ENCODE data around the gene CLNS1A. TPM values are rescaled to one million over a fixed set of nuclear protein-coding genes. Genes with fewer than 3 reads are reported as not detected.
"Not testable (repeated sequence)": the region's sequence is repeated elsewhere in the genome, so short reads cannot be mapped to it uniquely, and the experiment has no call there.

CLNS1A gene
- total RNA-seq, 1 donor from 2014 or later: 64.5 TPM

GRCh38 chr11:77589181-77589520, 48.4 kb downstream of the CLNS1A start:
- Histone ChIP-seq H3K4me1 (peaks cover 4% of the 10 kb centered on the region), H3K27me3 (no peaks in the 10 kb centered on the region), H3K36me3 (no peaks in the 10 kb centered on the region), H3K4me3 (peak overlapping the region; percentile 72), H3K9me3 (no peaks in the 10 kb centered on the region), H3K27ac (peak overlapping the region; percentile 73)
- DNase-seq: no peak
- intact Hi-C loops (cut with DNase I): no loop called here
- TF ChIP-seq CTCF (IDR thresholded peaks at IDR 0.05): no peak
- no peak for ATAC-seq

- intact Hi-C loops (cut with DNase I): no loop called here
- no peak overlapping the region for H3K27ac ChIP-seq
- no peak for TF ChIP-seq CTCF (IDR thresholded peaks at IDR 0.05)
- no peaks in the 10 kb centered on the region for H3K36me3 ChIP-seq
- H3K27me3 ChIP-seq: no peaks in the 10 kb centered on the region
- H3K4me3 ChIP-seq: no peak overlapping the region
- DNase-seq (no peak), ATAC-seq (no peak)
- no peaks in the 10 kb centered on the region for H3K4me1 ChIP-seq
- no peaks in the 10 kb centered on the region for H3K9me3 ChIP-seq
These were observed 56.8 kb downstream of the CLNS1A start for GRCh38 chr11:77580712-77581337.

GRCh38 chr11:77575428-77575827, 62.2 kb downstream of the CLNS1A start:
- H3K27me3 ChIP-seq; H3K36me3 ChIP-seq; H3K4me1 ChIP-seq; DNase-seq; H3K4me3 ChIP-seq; intact Hi-C loops (cut with DNase I); H3K27ac ChIP-seq; ATAC-seq; H3K9me3 ChIP-seq: not testable (repeated sequence)

- H3K27ac ChIP-seq; DNase-seq; H3K36me3 ChIP-seq; H3K4me3 ChIP-seq; ATAC-seq; H3K4me1 ChIP-seq; intact Hi-C loops (cut with DNase I); H3K9me3 ChIP-seq; H3K27me3 ChIP-seq: not testable (repeated sequence)
These were observed 66.7 kb downstream of the CLNS1A start for GRCh38 chr11:77570896-77571295.

- no peak for TF ChIP-seq CTCF (IDR thresholded peaks at IDR 0.05)
- no peak for ATAC-seq
These were observed 67.9 kb downstream of the CLNS1A start for GRCh38 chr11:77569676-77570070.

GRCh38 chr11:77568916-77569675, 68.5 kb downstream of the CLNS1A start:
- no peaks in the 10 kb centered on the region for H3K4me1 ChIP-seq
- TF ChIP-seq CTCF (IDR thresholded peaks at IDR 0.05): no peak

More at GRCh38 chr11:77569676-77570070, 67.9 kb downstream of the CLNS1A start:
- DNase-seq: no peak
- H3K27ac ChIP-seq: no peak overlapping the region
- no peaks in the 10 kb centered on the region for H3K36me3 ChIP-seq
- no peaks in the 10 kb centered on the region for H3K4me1 ChIP-seq
- intact Hi-C loops (cut with DNase I): no loop called here
- H3K9me3 ChIP-seq: no peaks in the 10 kb centered on the region
- no peak overlapping the region for H3K4me3 ChIP-seq
- H3K27me3 ChIP-seq: no peaks in the 10 kb centered on the region

More at GRCh38 chr11:77568916-77569675, 68.5 kb downstream of the CLNS1A start:
- intact Hi-C loops (cut with DNase I): no loop called here
- Histone ChIP-seq H3K9me3 (no peaks in the 10 kb centered on the region), H3K27ac (no peak overlapping the region), H3K4me3 (no peak overlapping the region), H3K36me3 (no peaks in the 10 kb centered on the region), H3K27me3 (no peaks in the 10 kb centered on the region)
- ATAC-seq (no peak), DNase-seq (no peak)

Measured in upper lobe of right lung (tissue), 1 donor.